OCI-LY7 (cell line): ENCODE results near the gene TXNRD1.

ENCODE experiments used
- EZH2phosphoT487 ChIP-seq: fragments of 200-600 bp; sonication (generic); IDR thresholded peaks from 2 replicates; pipeline ENCODE4 v1.6.1; 2018; ENCODE audit warnings: low read depth, borderline replicate concordance, mild to moderate bottlenecking, mixed run types, antibody characterized with exemption, low read length, moderate library complexity, mixed read lengths
- TF ChIP-seq, protein P1 (sequence below): fragments of 200-600 bp; sonication (generic); conservative IDR thresholded peaks from 2 replicates; pipeline ENCODE4 v1.5.1; 2014; ENCODE audit warnings: mild to moderate bottlenecking, antibody characterized with exemption, low read length, moderate library complexity, mixed read lengths

- TF ChIP-seq, protein P1, sequence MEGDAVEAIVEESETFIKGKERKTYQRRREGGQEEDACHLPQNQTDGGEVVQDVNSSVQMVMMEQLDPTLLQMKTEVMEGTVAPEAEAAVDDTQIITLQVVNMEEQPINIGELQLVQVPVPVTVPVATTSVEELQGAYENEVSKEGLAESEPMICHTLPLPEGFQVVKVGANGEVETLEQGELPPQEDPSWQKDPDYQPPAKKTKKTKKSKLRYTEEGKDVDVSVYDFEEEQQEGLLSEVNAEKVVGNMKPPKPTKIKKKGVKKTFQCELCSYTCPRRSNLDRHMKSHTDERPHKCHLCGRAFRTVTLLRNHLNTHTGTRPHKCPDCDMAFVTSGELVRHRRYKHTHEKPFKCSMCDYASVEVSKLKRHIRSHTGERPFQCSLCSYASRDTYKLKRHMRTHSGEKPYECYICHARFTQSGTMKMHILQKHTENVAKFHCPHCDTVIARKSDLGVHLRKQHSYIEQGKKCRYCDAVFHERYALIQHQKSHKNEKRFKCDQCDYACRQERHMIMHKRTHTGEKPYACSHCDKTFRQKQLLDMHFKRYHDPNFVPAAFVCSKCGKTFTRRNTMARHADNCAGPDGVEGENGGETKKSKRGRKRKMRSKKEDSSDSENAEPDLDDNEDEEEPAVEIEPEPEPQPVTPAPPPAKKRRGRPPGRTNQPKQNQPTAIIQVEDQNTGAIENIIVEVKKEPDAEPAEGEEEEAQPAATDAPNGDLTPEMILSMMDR, result no peak
- TF ChIP-seq EZH2phosphoT487, result no peak
Observed at GRCh38 chr12:104347374-104348075, 131.9 kb downstream of the TXNRD1 start.
